ENCODE data around the gene RRP8.

GRCh38 chr11:6586434-6587359 is 16.7 kb downstream of the RRP8 start:
- TF ChIP-seq POLR2A (IDR thresholded peaks at IDR 0.05): no peak
- no peak for TF ChIP-seq CTCF (IDR thresholded peaks at IDR 0.05)
